ENCODE data around the gene ZCCHC7.

- TF ChIP-seq CTCF (conservative IDR thresholded peaks at IDR 0.05) = no peak
- no peak for TF ChIP-seq ZFX (IDR thresholded peaks at IDR 0.05)
Measured at GRCh38 chr9:37191403-37192089, 71.2 kb downstream of the ZCCHC7 start.

Data from C4-2B (cell line).